Stimulated activated CD8-positive, alpha-beta memory T cell treated with anti-CD3 and anti-CD28 coated beads, Interleukin-15, amount 100 ng/mL, for 1 hour (primary cell): ENCODE results near the gene GPER1.

Experiments used
- DNase-seq: peaks from one replicate; pipeline ENCODE4 v3.0.0-alpha.2; 2020; ENCODE audit warnings: low read depth

GPER1 gene

GRCh38 chr7:1053816-1054370 is 34.0 kb upstream of the GPER1 start:
- DNase-seq, result no peak

GRCh38 chr7:1054438-1054837 is 33.5 kb upstream of the GPER1 start:
- DNase-seq, result no peak

GRCh38 chr7:1054861-1055450 is 33.0 kb upstream of the GPER1 start:
- no peak for DNase-seq

- DNase-seq, result no peak
Measured at GRCh38 chr7:1055491-1055955, 32.4 kb upstream of the GPER1 start.

- DNase-seq, result no peak
Measured at GRCh38 chr7:1055956-1056784, 31.7 kb upstream of the GPER1 start.

- no peak for DNase-seq
Measured at GRCh38 chr7:1056785-1057410, 31.0 kb upstream of the GPER1 start.

- DNase-seq, result no peak
Measured at GRCh38 chr7:1057416-1058291, 30.3 kb upstream of the GPER1 start.

- DNase-seq, result no peak
Measured at GRCh38 chr7:1058311-1058710, 29.6 kb upstream of the GPER1 start.

- DNase-seq, result no peak
Measured at GRCh38 chr7:1058821-1059199, 29.1 kb upstream of the GPER1 start.

- DNase-seq, result no peak
Measured at GRCh38 chr7:1059200-1060091, 28.5 kb upstream of the GPER1 start.

GRCh38 chr7:1060315-1061072 is 27.4 kb upstream of the GPER1 start:
- no peak for DNase-seq

- DNase-seq, result no peak
Measured at GRCh38 chr7:1061180-1061579, 26.7 kb upstream of the GPER1 start.

GRCh38 chr7:1062296-1063294 is 25.3 kb upstream of the GPER1 start:
- DNase-seq, result no peak

- no peak for DNase-seq
Measured at GRCh38 chr7:1063361-1063760, 24.6 kb upstream of the GPER1 start.

- no peak for DNase-seq
Measured at GRCh38 chr7:1064581-1064980, 23.3 kb upstream of the GPER1 start.

- DNase-seq, result no peak
Measured at GRCh38 chr7:1065263-1065584, 22.7 kb upstream of the GPER1 start.

- peak; percentile 74 for DNase-seq
Measured at GRCh38 chr7:1065585-1066241, 22.2 kb upstream of the GPER1 start.

GRCh38 chr7:1066242-1066588 is 21.7 kb upstream of the GPER1 start:
- DNase-seq, result no peak

- no peak for DNase-seq
Measured at GRCh38 chr7:1068013-1068412, 19.9 kb upstream of the GPER1 start.
